Cardiac septum (tissue), 1 donor: ENCODE data around the gene CYP4Z1. TPM values are rescaled to one million over a fixed set of nuclear protein-coding genes. Genes with fewer than 3 reads are reported as not detected.
"Not testable (repeated sequence)": the region's sequence is repeated elsewhere in the genome, so short reads cannot be mapped to it uniquely, and the experiment has no call there.

Source experiments
- DNase-seq: peaks from one replicate; pipeline ENCODE4 v3.0.0-alpha.2; 2020; ENCODE audit warnings: low spot score
- intact Hi-C: fragments of 100-400 bp; cut with DNase I; formaldehyde crosslinking; loops from one replicate; pipeline ENCODE4 v1.14.0; 2022
- total RNA-seq: library from RNA; stranded (reverse); fragmentation: NEBNext Ultra II Directional; extraction: Animal tissue kit (Norgen Biotek cat#: 25700); gene quantifications from one replicate; pipeline ENCODE4 v1.2.1, GENCODE V29; 2021
- donor health status: DM: no; HTN: no; CAD: no.

CYP4Z1 gene
- total RNA-seq, 1 donor from 2014 or later: not detected

DNA sequence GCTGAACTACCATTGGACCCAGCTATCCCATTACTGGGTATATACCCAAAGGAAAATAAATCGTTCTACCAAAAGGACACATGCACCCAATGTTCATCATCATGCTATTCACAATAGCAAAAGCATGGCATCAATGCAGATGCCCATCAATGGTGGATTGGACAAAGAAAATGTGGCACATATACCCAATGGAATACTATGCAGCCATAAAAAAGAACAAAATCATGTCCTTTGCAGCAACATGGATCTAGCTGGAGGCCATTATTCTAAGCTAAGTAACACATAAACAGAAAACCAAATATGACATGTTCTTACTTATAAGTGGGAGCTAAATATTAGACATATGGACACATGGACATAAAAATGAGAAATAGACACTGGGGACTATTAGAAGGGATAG lies 54.0 kb downstream of the CYP4Z1 start:
- DNase-seq, intact Hi-C loops: not testable (repeated sequence)

DNA sequence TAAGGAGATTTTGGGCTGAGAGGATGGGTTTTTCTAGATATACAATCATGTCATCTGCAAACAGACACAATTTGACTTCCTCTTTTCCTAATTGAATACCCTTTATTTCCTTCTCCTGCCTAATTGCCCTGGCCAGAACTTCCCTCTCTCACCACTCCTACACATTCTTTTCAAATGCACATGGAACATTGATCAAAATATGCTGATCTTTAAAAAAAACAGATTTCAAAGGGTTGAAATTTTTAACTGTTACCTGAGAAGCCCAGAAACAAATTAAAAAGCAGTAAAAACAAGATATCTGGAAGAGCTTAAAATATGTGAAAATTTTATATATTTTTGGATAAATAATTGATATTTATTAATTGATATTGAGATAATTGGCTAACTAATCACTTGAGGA lies 57.8 kb downstream of the CYP4Z1 start:
- DNase-seq, intact Hi-C loops: not testable (repeated sequence)

DNA sequence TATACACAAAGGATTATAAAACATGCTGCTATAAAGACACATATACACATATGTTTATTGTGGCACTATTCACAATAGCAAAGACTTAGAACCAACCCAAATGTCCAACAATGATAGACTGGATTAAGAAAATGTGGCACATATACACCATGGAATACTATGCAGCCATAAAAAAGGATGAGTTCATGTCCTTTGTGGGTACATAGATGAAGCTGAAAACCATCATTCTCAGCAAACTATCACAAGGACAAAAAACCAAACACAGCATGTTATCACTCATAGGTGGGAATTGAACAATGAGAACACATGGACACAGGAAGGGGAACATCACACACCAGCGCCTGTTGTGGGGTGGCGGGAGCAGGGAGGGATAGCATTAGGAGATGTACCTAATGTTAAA lies 60.0 kb downstream of the CYP4Z1 start:
- intact Hi-C loops, DNase-seq: not testable (repeated sequence)

DNA sequence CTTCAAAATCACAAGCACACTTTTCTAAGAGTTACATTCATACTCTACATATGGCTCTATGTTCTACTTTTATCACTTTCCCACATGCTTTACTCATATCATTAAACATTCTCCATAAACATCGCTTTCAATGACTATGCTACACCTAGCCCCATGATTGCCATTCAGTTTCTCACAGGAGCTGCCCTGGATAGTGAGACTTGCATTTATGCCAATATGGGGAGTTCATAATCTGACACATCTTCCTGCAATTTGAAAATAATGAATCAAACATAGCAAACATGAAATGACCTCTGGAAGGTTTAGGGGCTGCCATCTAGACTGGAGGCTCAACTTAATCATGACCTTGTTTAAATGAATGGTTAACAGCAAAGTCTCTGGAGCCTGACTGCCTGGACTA lies 61.2 kb downstream of the CYP4Z1 start:
- intact Hi-C loops: no loop called here
- no peak for DNase-seq

DNA sequence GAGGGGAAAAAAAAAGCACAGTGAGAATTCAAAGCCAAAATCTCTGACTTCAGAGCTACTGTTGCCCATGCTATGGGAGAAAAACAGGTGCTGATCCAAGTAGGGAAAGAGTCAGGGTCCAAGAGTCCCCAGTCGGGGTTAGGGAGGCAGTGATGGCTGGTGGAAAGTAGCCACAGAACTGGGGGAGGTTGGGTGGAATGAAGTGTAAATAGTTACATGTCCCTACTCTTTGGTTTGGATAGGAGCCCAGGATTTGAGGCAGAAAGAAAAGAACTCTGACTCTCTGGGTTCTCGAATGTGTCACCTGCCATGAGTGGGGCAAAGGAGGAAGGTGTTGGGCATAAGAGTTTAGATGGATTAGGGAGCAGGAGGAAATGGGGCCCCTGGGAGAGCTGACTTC lies 61.8 kb downstream of the CYP4Z1 start:
- DNase-seq, intact Hi-C loops: not testable (repeated sequence)

DNA sequence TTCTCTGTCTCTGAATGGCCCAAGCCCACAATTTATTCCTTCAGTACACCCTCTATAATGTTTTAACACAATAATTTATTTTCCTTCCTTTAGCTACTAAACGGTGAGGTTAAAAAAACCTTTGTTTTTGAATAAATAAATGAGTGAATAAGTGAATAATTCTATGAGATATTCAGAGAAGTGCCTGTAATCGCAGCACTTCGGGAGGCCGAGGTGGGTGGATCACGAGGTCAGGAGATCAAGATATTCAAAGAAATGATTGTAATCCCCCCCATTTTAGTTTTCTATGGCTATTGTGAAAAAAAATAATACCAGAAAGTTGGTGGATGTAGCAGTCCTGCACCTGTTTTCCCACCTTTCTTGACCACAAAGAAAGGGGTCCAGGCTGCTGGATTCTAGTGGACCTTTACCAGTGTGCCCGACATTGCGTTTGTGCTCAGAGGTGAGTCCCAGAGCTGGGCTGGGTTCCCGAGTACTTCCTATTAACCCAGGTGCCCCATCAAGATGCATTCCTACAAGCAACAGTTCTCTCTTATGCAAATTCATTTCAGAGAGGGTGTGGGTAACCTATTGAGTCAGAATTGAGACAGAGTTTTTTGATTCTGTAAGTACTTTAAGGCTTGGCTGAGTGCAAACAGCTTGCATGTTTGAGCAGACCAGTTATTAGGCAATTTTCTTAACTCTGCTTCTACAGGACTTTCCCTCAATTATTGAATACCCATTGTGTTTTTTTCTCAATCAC lies 62.6 kb downstream of the CYP4Z1 start:
- DNase-seq, intact Hi-C loops: not testable (repeated sequence)

DNA sequence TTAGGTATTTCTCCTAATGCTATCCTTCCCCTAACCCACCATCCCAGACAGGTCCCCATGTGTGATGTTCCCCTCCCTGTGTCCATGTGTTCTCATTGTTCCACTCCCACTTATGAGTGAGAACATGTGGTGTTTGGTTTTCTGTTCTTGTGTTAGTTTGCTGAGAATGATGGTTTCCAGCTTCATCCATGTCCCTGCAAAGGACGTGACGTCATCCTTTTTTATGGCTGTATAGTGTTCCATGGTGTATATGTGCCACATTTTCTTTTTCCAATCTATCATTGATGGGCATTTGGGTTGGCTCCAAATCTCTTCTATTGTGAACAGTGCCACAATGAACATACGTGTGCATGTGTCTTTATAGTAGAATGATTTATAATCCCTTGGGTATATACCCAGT lies 65.6 kb downstream of the CYP4Z1 start:
- intact Hi-C loops, DNase-seq: not testable (repeated sequence)

DNA sequence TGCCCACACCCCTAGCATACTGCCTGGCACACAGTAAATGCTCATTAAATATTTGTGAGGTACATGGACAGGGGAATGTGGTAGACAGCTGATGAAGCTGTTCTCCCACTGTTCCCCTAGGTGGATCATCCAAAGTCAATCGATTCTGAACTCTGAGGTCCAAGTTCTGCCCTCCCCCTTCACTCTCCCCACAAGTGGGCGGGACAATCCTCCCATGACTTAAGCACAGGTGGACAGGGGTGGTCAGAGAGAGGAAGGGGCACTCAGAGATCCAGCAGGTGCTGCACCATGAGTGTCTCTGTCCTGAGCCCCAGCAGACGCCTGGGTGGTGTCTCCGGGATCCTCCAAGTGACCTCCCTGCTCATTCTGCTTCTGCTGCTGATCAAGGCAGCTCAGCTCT lies 70.2 kb downstream of the CYP4Z1 start, which contains the start of gene CYP4A22:
TSS of gene CYP4A22 (plus strand) at position 244 of the 400 bp plus-strand sequence. CDS start at position 289, 45 bp downstream.
- intact Hi-C loops: no loop called here
- no peak for DNase-seq

DNA sequence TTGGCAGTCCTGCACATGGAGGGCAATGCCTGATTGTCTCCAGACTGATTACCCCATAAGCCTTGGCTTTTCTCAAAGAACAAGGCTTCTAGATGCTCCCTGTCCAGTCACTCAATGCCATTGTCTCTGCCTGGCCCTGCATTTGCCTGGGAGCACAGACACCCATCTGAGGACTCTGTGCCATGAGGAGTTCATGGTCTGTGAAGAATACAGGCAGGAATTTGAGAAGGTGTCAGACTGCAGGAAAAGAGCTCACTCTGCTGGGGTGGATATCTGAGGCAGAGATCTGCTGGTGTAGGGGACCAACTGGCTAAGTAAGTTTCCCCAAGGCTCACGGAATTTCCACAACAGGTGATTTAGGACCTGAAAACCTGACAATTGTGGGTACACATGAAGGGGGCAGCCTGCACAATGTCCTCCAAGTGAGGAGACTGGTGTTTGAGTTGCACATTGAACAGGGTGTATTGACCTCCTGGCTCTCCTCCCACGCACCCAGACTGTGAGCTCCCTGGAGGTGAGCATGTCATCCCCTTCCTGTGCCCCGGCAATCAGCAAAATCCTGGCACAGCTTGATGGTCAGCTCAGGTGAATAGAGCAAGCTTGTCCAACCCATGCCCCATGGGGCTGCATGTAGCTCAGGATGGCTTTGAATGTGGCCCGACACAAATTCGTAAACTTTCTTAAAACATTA lies 71.0 kb downstream of the CYP4Z1 start:
- DNase-seq: no peak
- intact Hi-C loops: no loop called here

DNA sequence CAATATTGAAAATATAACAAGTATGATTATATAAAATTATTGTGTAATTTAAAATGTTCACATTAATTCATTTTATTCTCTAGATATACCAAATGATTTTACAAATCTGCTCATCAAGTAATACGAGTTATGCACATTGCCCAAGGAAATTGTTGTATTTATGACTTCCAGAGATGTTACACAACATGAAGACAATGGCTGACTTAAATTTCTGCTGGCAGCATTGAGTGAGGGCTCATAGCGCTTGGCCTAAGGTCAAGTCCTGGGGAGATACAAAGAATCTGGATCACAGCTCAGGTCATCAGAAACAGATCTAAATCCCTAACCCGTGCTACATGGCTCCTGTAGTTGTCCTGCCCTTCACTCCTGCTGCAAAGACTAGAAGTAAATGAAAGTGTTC lies 73.3 kb downstream of the CYP4Z1 start:
- intact Hi-C loops: not testable (repeated sequence)

DNA sequence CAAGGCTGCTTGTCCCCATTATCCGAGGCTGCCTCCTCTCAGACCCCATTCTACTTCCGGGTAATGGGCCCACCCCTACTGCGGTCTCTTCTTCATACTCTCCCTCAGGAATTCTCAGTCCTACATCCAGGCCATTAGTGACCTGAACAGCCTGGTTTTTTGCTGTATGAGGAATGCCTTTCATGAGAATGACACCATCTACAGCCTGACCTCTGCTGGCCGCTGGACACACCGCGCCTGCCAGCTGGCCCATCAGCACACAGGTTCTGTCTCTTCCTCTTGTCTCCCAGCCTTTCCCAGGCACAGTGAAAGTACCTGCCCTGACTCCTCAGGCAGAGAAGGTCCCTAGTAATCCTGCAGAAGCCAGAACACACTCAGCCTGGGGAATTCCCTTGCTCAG lies 76.6 kb downstream of the CYP4Z1 start:
- not testable (repeated sequence) for DNase-seq

More for the DNA sequence above, 73.3 kb downstream of the CYP4Z1 start:
- not testable (repeated sequence) for DNase-seq

DNA sequence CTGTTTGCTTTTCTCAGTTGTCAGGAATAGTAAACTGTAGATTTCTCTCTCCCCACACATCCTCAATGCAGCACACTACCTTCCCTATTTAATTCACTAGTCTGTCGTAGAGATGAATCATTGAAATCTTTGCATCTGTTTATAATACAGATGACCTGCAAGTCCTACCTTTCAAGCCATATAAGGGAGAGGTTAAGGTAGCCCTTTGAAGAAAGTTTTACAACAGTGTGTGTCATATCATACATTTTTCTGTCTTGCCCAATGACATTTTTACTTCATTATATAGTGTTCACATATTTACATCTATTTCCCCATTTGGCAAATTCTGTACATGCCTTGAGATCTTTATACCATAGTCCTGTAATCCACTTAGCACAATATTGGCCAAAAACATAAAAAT lies 79.5 kb downstream of the CYP4Z1 start:
- DNase-seq: not testable (repeated sequence)

More for the DNA sequence above, 76.6 kb downstream of the CYP4Z1 start:
- intact Hi-C loops: not testable (repeated sequence)

DNA sequence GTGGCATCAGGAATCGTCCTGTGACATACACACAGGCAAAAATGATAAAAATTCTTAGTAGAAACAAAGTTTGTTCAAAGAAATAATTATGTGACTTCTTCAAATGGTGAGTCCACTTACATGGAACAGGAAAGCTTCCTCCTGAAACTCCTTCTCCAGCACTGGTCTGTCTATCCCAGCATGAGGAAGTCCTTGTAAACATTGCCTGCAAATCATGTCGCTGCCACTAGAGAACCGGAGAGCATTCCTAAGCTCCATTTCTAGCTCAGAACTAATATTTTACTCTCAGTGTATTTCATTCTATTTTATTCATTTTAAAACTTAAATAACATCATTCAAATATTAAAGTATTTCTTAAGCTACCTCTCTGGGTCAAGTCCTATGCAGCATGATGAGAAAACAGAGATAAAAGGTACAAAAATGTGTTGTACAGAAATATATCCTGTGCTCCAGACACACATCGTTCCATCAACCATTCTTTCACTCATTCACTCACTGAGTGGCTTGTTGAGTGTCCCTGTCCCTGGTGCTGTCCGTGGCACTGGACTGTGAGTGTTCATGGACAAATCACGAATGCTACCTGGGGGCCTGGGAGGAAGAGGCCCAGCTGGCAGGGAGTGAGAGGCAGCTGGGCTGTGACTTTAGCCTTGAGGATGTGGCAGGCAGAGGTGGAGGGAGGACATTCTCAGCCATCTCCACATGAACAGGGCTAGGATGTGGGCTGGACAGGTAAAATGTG lies 80.2 kb downstream of the CYP4Z1 start:
- intact Hi-C loops: no loop called here
- no peak for DNase-seq

More for the DNA sequence above, 79.5 kb downstream of the CYP4Z1 start:
- intact Hi-C loops: not testable (repeated sequence)

DNA sequence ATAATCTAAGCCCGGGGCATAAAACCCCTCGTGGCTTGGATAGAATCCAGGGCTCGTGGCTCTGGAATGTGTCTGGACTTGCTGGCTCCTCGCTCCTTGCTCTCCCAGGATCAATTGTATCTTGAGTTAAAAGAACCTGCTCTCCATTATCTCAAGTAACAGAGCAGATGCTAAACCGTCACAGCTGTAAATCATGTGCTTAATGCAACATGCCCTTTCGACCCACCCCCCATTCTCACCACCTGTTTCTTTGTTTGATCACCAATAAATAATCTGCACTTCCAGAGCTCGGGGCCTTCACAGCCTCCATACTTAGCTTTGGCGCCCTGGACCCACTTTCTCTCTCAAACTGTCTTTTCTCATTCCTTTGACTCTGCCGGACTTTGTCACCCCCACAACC lies 82.1 kb downstream of the CYP4Z1 start:
- intact Hi-C loops, DNase-seq: not testable (repeated sequence)

DNA sequence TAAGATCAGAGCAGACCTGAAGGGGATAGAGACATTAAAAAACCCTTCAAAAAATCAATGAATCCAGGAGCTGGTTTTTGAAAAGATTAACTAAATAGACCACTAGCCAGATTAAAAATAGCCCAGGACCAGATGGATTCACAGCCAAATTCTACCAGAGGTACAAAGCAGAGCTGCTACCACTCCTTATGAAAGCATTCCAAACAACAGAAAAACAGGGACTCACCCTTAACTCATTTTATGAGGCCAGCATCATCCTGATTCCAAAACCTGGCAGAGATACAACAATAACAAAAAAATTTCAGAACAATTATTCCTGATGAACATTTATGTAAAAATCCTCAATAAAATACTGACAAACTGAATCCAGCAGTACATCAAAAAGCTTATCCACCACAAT lies 89.4 kb downstream of the CYP4Z1 start:
- DNase-seq, intact Hi-C loops: not testable (repeated sequence)

DNA sequence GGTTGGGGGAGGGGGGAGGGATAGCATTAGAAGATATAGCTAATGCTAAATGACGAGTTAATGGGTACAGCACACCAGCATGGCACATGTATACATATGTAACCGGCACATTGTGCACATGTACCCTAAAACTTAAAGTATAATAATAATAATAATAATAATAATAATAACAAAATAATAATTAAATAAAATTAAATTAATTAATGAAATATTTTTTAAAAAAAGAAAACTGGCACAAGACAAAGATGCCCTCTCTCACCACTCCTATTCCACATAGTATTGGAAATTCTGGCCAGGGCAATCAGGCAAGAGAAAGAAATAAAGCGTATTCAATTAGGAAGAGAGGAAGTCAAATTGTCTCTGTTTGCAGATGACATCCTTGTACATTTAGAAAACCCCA lies 90.9 kb downstream of the CYP4Z1 start:
- intact Hi-C loops, DNase-seq: not testable (repeated sequence)

DNA sequence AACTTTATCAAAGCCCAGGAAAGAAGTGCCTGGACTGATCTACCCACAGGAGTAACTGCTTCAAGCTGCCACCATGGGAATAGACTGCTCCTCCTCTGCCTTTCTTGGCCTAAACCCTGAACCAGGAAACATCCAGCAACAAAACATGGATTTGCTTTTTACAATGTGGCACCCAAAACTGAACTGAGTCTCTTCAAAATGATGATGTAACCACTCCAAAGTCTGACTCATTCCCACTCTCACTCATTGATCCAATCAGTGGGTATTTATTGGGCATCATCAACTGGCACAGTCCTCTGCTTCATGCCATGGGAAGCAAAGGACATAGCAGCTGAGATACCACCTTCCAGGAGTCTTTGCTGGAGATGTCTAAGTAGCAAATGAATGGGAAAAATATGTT lies 93.7 kb downstream of the CYP4Z1 start:
- intact Hi-C loops: no loop called here
- no peak for DNase-seq

DNA sequence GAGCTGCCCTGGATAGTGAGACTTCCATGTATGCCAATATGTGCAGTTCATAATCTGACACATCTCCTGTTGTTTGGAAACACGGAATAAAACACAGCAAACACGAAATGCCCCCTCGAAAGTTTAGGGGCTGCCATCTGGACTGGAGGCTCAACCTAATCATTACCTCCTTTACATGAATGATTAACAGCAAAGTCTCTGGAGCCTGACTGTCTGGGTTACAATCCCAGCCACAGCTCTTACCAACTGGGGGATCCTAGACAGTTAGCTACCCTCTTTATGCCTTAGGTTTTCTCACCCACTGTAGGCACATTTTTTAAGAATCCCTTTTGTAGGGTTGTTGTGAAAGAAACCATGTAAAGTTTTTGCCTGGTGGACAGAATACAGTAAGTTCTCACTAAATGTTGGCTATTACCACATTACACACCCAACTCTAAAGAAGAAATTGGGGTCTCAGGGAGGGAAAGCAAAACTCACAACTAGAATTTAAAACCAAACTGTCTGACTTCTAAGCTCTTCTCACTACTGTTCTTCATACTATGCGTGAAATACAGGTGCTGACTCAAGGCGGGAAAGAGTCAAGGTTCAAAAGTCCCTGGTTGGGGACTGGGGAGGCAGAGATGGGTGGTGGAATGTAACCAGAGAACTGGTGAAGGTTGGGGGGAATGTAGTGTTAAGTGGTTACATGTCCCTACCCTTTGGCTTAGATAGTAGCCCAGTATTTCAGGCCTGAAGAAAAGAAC lies 94.4 kb downstream of the CYP4Z1 start:
- intact Hi-C loops: no loop called here
- DNase-seq: no peak

DNA sequence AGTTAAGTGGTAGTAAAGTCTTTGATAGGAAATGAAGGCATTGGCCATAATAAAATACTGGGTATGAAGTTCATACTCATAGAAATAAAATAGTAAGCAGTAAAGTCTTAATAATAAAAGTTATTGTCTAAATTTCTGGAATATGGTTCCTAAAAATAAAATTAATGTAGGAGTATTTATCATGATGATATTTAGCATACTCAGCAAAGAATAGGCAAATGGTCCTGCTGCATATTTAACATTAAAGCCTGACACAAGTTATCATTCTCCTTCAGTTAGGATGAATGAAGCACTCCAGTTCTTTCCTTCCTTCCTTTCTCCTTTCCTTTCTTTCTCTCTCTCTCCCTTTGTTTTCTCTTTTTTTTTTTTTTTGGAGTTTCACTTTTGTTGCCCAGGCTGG lies 97.5 kb downstream of the CYP4Z1 start:
- intact Hi-C loops: no loop called here
- no peak for DNase-seq
